GM18520 (cell line): ENCODE measurements around the gene NPBWR2.
"Not testable (repeated sequence)": the region's sequence is repeated elsewhere in the genome, so short reads cannot be mapped to it uniquely, and the experiment has no call there.

Source experiments
- ATAC-seq: cut with Tn5 transposase; IDR thresholded peaks from one replicate; pipeline ENCODE4 v1.9.1; 2021; ENCODE audit not compliant: unreplicated experiment

Gene NPBWR2

GRCh38 chr20:64087226-64087825, 20.0 kb downstream of the NPBWR2 start:
- not testable (repeated sequence) for ATAC-seq

GRCh38 chr20:64086801-64087200, 20.6 kb downstream of the NPBWR2 start:
- no peak for ATAC-seq

- ATAC-seq = no peak
These were observed 22.6 kb downstream of the NPBWR2 start for GRCh38 chr20:64084685-64085152.

- no peak for ATAC-seq
These were observed 23.3 kb downstream of the NPBWR2 start, which contains the start of gene LKAAEAR1 for GRCh38 chr20:64083804-64084684. TSS of gene LKAAEAR1 (minus strand) at chr20:64084398. CDS start at chr20:64084219, 179 bp downstream.

GRCh38 chr20:64083378-64083803, 24.0 kb downstream of the NPBWR2 start:
- no peak for ATAC-seq

- ATAC-seq = no peak
These were observed 24.5 kb downstream of the NPBWR2 start for GRCh38 chr20:64082820-64083377.

- ATAC-seq = no peak
These were observed 25.1 kb downstream of the NPBWR2 start for GRCh38 chr20:64082126-64082731.

GRCh38 chr20:64081624-64081964, 25.8 kb downstream of the NPBWR2 start:
- no peak for ATAC-seq

- ATAC-seq = no peak
These were observed 26.3 kb downstream of the NPBWR2 start for GRCh38 chr20:64080813-64081623.

GRCh38 chr20:64080013-64080812, 27.2 kb downstream of the NPBWR2 start, which contains the start of gene OPRL1:
TSS of gene OPRL1 (plus strand) at chr20:64080082. CDS start at chr20:64092721, 12,639 bp downstream.
- no peak for ATAC-seq

GRCh38 chr20:64079273-64080012, 27.9 kb downstream of the NPBWR2 start, which contains the start of gene RGS19:
TSS of gene RGS19 (minus strand) at chr20:64079518. CDS start at chr20:64076886, 2,632 bp downstream.
- peak; percentile 42 for ATAC-seq

- ATAC-seq = no peak
These were observed 28.5 kb downstream of the NPBWR2 start for GRCh38 chr20:64078934-64079272.

GRCh38 chr20:64077876-64078551, 29.4 kb downstream of the NPBWR2 start:
- ATAC-seq = no peak

GRCh38 chr20:64077541-64077875, 29.9 kb downstream of the NPBWR2 start:
- no peak for ATAC-seq

- no peak for ATAC-seq
These were observed 30.3 kb downstream of the NPBWR2 start for GRCh38 chr20:64077094-64077493.

GRCh38 chr20:64076061-64076997, 31.0 kb downstream of the NPBWR2 start:
- no peak for ATAC-seq

- no peak for ATAC-seq
These were observed 31.8 kb downstream of the NPBWR2 start for GRCh38 chr20:64075556-64075955.
